ENCODE results near the gene VWA3A. TPM values are rescaled to one million over a fixed set of nuclear protein-coding genes. Genes with fewer than 3 reads are reported as not detected.
A peak's percentile ranks its signal among the peaks of the same experiment; 100 is the strongest.

Gene VWA3A
- total RNA-seq, 1 donor from 2014 or later, result not detected

DNA sequence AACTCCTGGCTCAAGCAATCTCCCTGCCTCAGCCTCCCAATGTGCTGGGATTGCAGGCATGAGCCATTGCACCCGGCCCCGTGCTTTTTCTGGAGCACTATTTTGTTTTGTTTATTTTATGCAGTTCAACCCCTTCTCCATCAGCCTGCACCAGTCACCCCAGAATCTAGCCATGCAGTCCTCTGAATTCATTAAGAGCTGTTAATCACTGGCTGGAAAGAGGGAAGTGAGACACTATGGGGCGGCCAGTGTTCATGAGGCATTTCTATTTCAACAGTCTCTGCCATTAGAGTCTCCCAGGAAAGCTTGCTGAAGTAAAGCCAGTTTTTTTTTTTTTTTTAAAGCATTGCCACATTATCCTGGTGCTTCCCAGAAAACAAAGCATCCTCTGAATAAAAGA lies 1.7 kb downstream of the VWA3A start:
- Mint-ChIP-seq H3K4me3 (ENCODE audit: unreplicated experiment) (no peak overlapping the region), H3K4me1 (ENCODE audit: low read depth, unreplicated experiment) (peaks cover 8% of the 10 kb centered on the region), H3K27me3 (ENCODE audit: low read depth, unreplicated experiment) (peaks cover 7% of the 10 kb centered on the region), H3K27ac (ENCODE audit: unreplicated experiment) (no peak overlapping the region), H3K36me3 (ENCODE audit: low read depth, unreplicated experiment) (no peaks in the 10 kb centered on the region), H3K9me3 (ENCODE audit: unreplicated experiment) (no peaks in the 10 kb centered on the region)
- Histone ChIP-seq H3K79me2 (ENCODE audit: insufficient read depth, low read length) (no peaks in the 10 kb centered on the region), H3K27ac (ENCODE audit: low read depth, low read length) (no peak overlapping the region), H3K4me3 (ENCODE audit: insufficient read depth, low read depth, low read length) (no peak overlapping the region), H3K36me3 (ENCODE audit: insufficient read depth, low read length) (no peaks in the 10 kb centered on the region), H3K4me2 (ENCODE audit: low read length) (no peak overlapping the region), H3K4me1 (ENCODE audit: insufficient read depth, low read length) (peaks cover 4% of the 10 kb centered on the region), H4K20me1 (ENCODE audit: insufficient read depth, low read length) (no peaks in the 10 kb centered on the region), H3K9me3 (ENCODE audit: insufficient read depth, low read depth, low read length) (no peaks in the 10 kb centered on the region), H2AFZ (ENCODE audit: low read depth, low read length) (no peak overlapping the region), H3K9ac (ENCODE audit: low read length) (no peak overlapping the region), H3K27me3 (ENCODE audit: insufficient read depth, low read length) (peaks cover 5% of the 10 kb centered on the region)
- TF ChIP-seq EZH2 (IDR thresholded peaks at IDR 0.05; ENCODE audit: insufficient read depth, low read length), result no peak
- TF ChIP-seq, protein P1, sequence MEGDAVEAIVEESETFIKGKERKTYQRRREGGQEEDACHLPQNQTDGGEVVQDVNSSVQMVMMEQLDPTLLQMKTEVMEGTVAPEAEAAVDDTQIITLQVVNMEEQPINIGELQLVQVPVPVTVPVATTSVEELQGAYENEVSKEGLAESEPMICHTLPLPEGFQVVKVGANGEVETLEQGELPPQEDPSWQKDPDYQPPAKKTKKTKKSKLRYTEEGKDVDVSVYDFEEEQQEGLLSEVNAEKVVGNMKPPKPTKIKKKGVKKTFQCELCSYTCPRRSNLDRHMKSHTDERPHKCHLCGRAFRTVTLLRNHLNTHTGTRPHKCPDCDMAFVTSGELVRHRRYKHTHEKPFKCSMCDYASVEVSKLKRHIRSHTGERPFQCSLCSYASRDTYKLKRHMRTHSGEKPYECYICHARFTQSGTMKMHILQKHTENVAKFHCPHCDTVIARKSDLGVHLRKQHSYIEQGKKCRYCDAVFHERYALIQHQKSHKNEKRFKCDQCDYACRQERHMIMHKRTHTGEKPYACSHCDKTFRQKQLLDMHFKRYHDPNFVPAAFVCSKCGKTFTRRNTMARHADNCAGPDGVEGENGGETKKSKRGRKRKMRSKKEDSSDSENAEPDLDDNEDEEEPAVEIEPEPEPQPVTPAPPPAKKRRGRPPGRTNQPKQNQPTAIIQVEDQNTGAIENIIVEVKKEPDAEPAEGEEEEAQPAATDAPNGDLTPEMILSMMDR (IDR thresholded peaks at IDR 0.05; ENCODE audit: insufficient read depth, low read depth, low read length), result no peak
- DNase-seq (ENCODE audit: low read depth) (no peak), FAIRE-seq (no peak)

DNA sequence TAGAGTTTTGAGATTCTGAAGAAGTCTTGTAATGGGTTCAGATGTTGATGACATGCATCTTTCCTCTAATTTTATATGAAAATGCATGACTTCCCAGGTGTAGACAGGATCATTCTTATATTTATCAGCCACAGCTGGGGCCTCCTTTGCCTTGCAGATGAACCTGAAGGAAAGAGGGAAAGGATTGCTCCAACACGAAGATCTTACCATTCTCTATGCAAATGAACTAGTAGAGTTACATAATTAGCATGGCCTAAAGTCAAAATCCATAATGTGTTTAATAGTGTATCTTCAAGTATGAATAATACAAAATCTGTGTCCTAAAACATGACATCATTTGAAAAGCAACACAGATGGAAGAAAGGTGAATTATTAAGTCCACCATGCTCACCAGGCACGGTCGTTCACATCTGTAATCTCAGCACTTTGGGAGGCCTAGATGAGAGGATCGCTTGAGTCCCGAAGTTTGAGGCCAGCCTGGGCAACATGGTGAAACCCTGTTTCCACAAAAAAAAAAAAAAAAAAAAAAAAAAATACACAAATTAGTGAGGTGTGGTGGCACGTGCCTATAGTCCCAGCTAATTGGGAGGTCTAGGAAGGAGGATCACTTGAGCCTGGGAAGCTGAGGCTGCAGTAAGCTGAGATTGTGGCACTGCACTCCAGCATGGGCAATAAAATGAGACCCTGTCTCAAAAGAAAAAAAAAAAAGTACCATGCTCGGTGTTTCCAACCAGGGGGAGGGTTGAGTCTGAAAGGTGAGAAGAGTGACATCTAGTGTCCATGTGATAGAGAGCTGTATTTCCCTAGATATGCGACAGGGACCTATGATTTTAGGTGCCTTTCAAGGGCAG lies 6.3 kb downstream of the VWA3A start:
- peak overlapping the region; percentile 21 for H3K4me3 Mint-ChIP-seq (ENCODE audit: unreplicated experiment)
- Histone ChIP-seq H3K79me2 (ENCODE audit: insufficient read depth, low read length) (no peaks in the 10 kb centered on the region), H3K4me3 (ENCODE audit: insufficient read depth, low read depth, low read length) (no peak overlapping the region), H3K9me3 (ENCODE audit: insufficient read depth, low read depth, low read length) (no peaks in the 10 kb centered on the region), H3K9ac (ENCODE audit: low read length) (no peak overlapping the region), H3K4me1 (ENCODE audit: insufficient read depth, low read length) (no peaks in the 10 kb centered on the region), H3K4me2 (ENCODE audit: low read length) (peak overlapping the region; percentile 67), H2AFZ (ENCODE audit: low read depth, low read length) (no peak overlapping the region), H3K36me3 (ENCODE audit: insufficient read depth, low read length) (no peaks in the 10 kb centered on the region), H3K27ac (ENCODE audit: low read depth, low read length) (no peak overlapping the region), H3K27me3 (ENCODE audit: insufficient read depth, low read length) (peaks cover 1% of the 10 kb centered on the region), H4K20me1 (ENCODE audit: insufficient read depth, low read length) (no peaks in the 10 kb centered on the region)
- DNase-seq (ENCODE audit: low read depth), result peak; percentile 26
- H3K4me1 Mint-ChIP-seq (ENCODE audit: low read depth, unreplicated experiment), result no peaks in the 10 kb centered on the region
- TF ChIP-seq, protein P1 (IDR thresholded peaks at IDR 0.05; ENCODE audit: insufficient read depth, low read depth, low read length), result peak; percentile 75
- TF ChIP-seq EZH2 (IDR thresholded peaks at IDR 0.05; ENCODE audit: insufficient read depth, low read length), result no peak
- FAIRE-seq, result no peak
- H3K27me3 Mint-ChIP-seq (ENCODE audit: low read depth, unreplicated experiment), result peaks cover 14% of the 10 kb centered on the region
- no peak overlapping the region for H3K27ac Mint-ChIP-seq (ENCODE audit: unreplicated experiment)
- H3K9me3 Mint-ChIP-seq (ENCODE audit: unreplicated experiment), result no peaks in the 10 kb centered on the region
- no peaks in the 10 kb centered on the region for H3K36me3 Mint-ChIP-seq (ENCODE audit: low read depth, unreplicated experiment)
